Right lobe of liver (tissue), 6 donors: Measurements from ENCODE around the gene CCDC80. TPM values are rescaled to one million over a fixed set of nuclear protein-coding genes. Genes with fewer than 3 reads are reported as not detected.
"Not testable (repeated sequence)": the region's sequence is repeated elsewhere in the genome, so short reads cannot be mapped to it uniquely, and the experiment has no call there.

Experiments
- ATAC-seq, 4 donors: fragments of 200-7000 bp; cut with Tn5 transposase; one replicate each; pipeline ENCODE4 v1.9.1; 2020; ENCODE audit warnings: mild to moderate bottlenecking in 4 of 4, moderate library complexity in 4 of 4
- DNase-seq, 3 donors: peaks; one replicate each; pipeline ENCODE4 v3.0.0-alpha.2; 2020
- H3K27ac ChIP-seq, 3 donors: fragments of 200-600 bp; one replicate each; pipeline ENCODE4 v1.8.0; 2022
- H3K27me3 ChIP-seq, 2 donors: fragments of 200-600 bp; one replicate each; pipeline ENCODE4 v1.8.0; 2022
- H3K36me3 ChIP-seq, 4 donors: fragments of 200-600 bp; sonication (generic) in 1 of 4; one replicate each; pipeline versions ENCODE4 v1.5.1 to v1.8.0; 2017 to 2022; ENCODE audit warnings: control low read depth in 1 of 4
- H3K4me1 ChIP-seq, 4 donors: fragments of 200-600 bp; sonication (generic) in 1 of 4; one replicate each; pipeline versions ENCODE4 v1.5.1 to v1.8.0; 2017 to 2022; ENCODE audit warnings: control low read depth in 1 of 4
- H3K4me3 ChIP-seq, 3 donors: fragments of 200-600 bp; one replicate each; pipeline ENCODE4 v1.8.0; 2022
- H3K9me3 ChIP-seq, 4 donors: fragments of 200-600 bp; sonication (generic) in 1 of 4; one replicate each; pipeline versions ENCODE4 v1.5.1 to v1.8.0; 2017 to 2022; ENCODE audit warnings: control low read depth in 1 of 4
- POLR2A ChIP-seq: fragments of 450-650 bp; IDR thresholded peaks from one replicate; pipeline ENCODE4 v1.6.1; 2017; ENCODE audit warnings: antibody characterized with exemption, mild to moderate bottlenecking
- WGBS: methylation state at CpG from one replicate; pipeline ENCODE4 v1.1.6; 2018; ENCODE audit warnings: low coverage, low lambda C conversion rate; ENCODE audit not compliant: insufficient coverage; ENCODE audit errors: missing lambda C conversion rate; 5-methylcytosine and 5-hydroxymethylcytosine counted together
- intact Hi-C, 2 donors: fragments of 100-400 bp; cut with DNase I; formaldehyde crosslinking; loops; one replicate each; pipeline versions ENCODE4 v1.11.2 to v1.14.1; 2022
- total RNA-seq, 6 experiments: library from RNA; depleted of rRNA in 2 of 6; stranded (reverse); fragments of >200 nt in 2 of 6; fragmentation: NEBNext Ultra II Directional in 3 of 6; extraction: Animal tissue kit (Norgen Biotek cat#: 25700) in 3 of 6; gene quantifications; one replicate each; pipeline versions ENCODE4 v1.1.0 to v1.2.4, GENCODE V29; 2016 to 2023
- TF ChIP-seq, protein P1 (sequence below), 4 donors: fragments of 200-600 bp in 3 of 4; fragments of 450-650 bp in 1 of 4; IDR thresholded peaks; one replicate each; pipeline versions ENCODE4 v1.5.1 to v1.8.0; 2016 to 2022; ENCODE audit warnings: antibody characterized with exemption in 4 of 4, mild to moderate bottlenecking in 2 of 4
- donor health status: DM: no; HTN: yes; CAD: no.
- donor health status: DM: no; HTN: no; CAD: no.
- donor health status: DM: no; HTN: no; CAD: no.
- donor health status: DM: no; HTN: yes; CAD: no.
- donor health status: DM: no; HTN: yes; CAD: no.

The CCDC80 gene
- total RNA-seq, 6 experiments from 2014 or later, result 0.55 to 5.8 (median 1.3) TPM

DNA sequence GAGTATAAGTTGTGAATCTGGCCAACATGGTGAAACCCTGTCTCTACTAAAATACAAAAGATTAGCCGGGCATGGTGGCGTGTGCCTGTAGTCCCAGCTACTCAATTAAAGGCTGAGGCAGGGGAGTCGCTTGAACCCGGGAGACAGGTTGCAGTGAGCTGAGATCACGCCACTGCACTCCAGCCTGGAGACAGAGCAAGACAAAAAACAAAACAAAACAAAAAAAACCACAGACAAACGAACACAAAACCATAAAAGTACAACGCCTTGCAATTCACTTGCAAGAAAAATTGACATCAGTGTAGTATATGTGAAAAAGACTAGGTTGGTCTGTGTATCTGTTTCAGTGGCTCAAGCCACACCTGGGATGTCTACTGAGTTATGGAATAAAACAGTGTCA is 29.9 kb upstream of the CCDC80 start:
- TF ChIP-seq POLR2A, result no peak
- TF ChIP-seq, protein P1, sequence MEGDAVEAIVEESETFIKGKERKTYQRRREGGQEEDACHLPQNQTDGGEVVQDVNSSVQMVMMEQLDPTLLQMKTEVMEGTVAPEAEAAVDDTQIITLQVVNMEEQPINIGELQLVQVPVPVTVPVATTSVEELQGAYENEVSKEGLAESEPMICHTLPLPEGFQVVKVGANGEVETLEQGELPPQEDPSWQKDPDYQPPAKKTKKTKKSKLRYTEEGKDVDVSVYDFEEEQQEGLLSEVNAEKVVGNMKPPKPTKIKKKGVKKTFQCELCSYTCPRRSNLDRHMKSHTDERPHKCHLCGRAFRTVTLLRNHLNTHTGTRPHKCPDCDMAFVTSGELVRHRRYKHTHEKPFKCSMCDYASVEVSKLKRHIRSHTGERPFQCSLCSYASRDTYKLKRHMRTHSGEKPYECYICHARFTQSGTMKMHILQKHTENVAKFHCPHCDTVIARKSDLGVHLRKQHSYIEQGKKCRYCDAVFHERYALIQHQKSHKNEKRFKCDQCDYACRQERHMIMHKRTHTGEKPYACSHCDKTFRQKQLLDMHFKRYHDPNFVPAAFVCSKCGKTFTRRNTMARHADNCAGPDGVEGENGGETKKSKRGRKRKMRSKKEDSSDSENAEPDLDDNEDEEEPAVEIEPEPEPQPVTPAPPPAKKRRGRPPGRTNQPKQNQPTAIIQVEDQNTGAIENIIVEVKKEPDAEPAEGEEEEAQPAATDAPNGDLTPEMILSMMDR (IDR thresholded peaks at IDR 0.05), result no peak
- intact Hi-C loops, result no loop called here
- WGBS, result 60% methylated on average over 7 of the region's 7 CpGs
- Histone ChIP-seq H3K36me3 (no peaks in the 10 kb centered on the region), H3K4me3 (no peak overlapping the region), H3K4me1 (no peaks in the 10 kb centered on the region), H3K9me3 (no peaks in the 10 kb centered on the region), H3K27me3 (no peaks in the 10 kb centered on the region), H3K27ac (no peak overlapping the region)
- ATAC-seq, result no peak
- no peak for DNase-seq

DNA sequence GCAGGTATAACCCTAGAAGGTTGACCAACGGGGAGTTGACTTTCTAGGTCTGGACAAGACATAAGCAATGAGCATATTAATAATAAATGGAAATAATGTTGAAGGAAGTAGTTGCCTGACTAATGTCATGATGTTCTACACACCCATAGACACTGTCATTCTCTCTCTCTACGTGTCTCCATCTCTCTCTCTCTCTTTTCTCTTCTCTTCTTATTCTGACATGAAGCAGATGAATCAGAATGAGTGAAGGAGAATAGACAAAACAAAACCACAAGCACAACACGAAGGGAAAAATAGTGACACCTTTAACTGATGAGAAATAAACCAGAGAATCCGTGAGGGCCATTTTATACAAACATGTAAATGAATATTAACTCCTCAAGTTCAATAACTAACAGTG is 26.7 kb upstream of the CCDC80 start:
- Histone ChIP-seq H3K27me3 (no peaks in the 10 kb centered on the region), H3K36me3 (no peaks in the 10 kb centered on the region), H3K4me3 (no peak overlapping the region), H3K27ac (no peak overlapping the region), H3K9me3 (no peaks in the 10 kb centered on the region), H3K4me1 (no peaks in the 10 kb centered on the region)
- no peak for TF ChIP-seq POLR2A
- TF ChIP-seq, protein P1 (IDR thresholded peaks at IDR 0.05), result no peak
- WGBS, result 34% methylated on average over 4 of the region's 4 CpGs
- no peak for DNase-seq
- intact Hi-C loops, result no loop called here
- ATAC-seq, result no peak

DNA sequence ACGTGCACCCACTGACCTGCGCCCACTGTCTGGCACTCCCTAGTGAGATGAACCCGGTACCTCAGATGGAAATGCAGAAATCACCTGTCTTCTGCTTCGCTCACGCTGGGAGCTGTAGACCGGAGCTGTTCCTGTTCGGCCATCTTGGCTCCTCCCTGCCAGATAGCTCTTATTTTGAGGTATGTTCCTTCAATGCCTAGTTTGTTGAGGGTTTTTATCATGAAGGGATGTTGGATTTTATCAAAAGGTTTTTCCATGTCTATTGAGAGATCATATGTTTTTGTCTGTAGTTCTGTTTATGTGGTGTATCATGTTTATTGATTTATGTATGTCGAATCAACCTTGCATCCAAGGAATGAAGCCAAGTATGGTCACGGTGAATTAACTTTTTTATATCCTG is 24.1 kb upstream of the CCDC80 start:
- H3K4me1 ChIP-seq, H3K36me3 ChIP-seq, ATAC-seq, H3K27ac ChIP-seq, H3K9me3 ChIP-seq, H3K27me3 ChIP-seq, intact Hi-C loops, DNase-seq, H3K4me3 ChIP-seq: not testable (repeated sequence)
- WGBS, result 75% methylated on average over 4 of the region's 9 CpGs

DNA sequence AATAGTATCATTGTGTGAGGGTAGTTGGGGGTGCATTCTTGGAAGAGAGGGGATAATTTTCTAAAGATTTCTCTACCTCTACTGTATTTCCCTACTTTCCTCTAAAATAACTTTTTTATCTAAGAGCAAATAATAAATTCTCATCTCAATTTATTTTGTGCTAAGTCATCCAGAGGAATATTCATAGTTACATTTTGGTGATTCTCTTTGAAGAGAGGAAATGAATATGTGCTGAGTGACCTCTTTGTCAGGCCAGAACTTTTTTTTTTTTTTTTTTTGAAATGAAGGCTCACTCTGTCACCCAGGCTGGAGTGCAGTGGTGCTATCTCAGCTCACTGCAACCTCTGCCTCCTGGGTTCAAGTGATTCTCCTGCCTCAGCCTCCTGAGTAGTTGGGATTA is 15.1 kb upstream of the CCDC80 start:
- TF ChIP-seq, protein P1 (IDR thresholded peaks at IDR 0.05), result no peak
- no peak for TF ChIP-seq POLR2A
- ATAC-seq (no peak), DNase-seq (no peak)
- Histone ChIP-seq H3K4me1 (no peaks in the 10 kb centered on the region), H3K4me3 (no peak overlapping the region), H3K27ac (no peak overlapping the region), H3K27me3 (no peaks in the 10 kb centered on the region), H3K9me3 (no peaks in the 10 kb centered on the region), H3K36me3 (no peaks in the 10 kb centered on the region)
- intact Hi-C loops, result no loop called here

DNA sequence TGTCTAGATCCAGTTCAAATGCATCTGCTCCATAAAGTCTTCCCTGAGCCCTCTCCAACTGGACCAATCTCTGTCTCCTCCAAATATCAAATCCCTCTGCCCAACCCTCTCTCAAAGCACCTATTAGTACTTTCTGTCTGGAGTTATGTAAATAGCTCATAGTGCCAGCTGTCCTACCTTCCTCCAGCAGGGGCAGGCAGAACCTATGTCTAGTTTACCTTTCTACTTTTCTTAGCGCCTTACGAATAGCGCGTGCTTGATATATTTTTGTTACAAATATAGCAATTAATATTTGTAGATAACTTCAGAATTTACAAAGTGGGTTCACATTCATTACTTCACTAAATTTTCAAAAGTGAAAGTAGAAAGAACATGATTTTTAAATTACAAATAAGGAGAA is 14.0 kb upstream of the CCDC80 start:
- no peak for TF ChIP-seq POLR2A
- TF ChIP-seq, protein P1 (IDR thresholded peaks at IDR 0.05), result no peak
- intact Hi-C loops, result no loop called here
- Histone ChIP-seq H3K4me3 (no peak overlapping the region), H3K27ac (no peak overlapping the region), H3K27me3 (no peaks in the 10 kb centered on the region), H3K9me3 (no peaks in the 10 kb centered on the region), H3K4me1 (no peaks in the 10 kb centered on the region), H3K36me3 (no peaks in the 10 kb centered on the region)
- WGBS, result 91% methylated on average over 4 of the region's 4 CpGs
- ATAC-seq (no peak), DNase-seq (no peak)
